HCT116 (cell line): ENCODE results near the gene ATP6V1B1. TPM values are rescaled to one million over a fixed set of nuclear protein-coding genes. Genes with fewer than 3 reads are reported as not detected.

Source experiments
- ATAC-seq: fragments of 200-7000 bp; cut with Tn5 transposase; 2 replicates; pipeline ENCODE4 v1.9.1; 2020; ENCODE audit warnings: mild to moderate bottlenecking, moderate library complexity
- BruUV-seq: library from RNA; stranded (reverse); fragments of 400-500 nt; replicated peaks from 2 replicates; lab custom pipeline; 2021; lab: Mats Ljungman, UMichigan
- CTCF ChIA-PET: fragments of 300-600 bp; sonication (Branson Sonifier 250); formaldehyde crosslinking; loops from one replicate; lab custom pipeline; 2021; ENCODE audit warnings: antibody characterized with exemption; lab: Charles Lee
- POLR2A ChIA-PET: fragments of 300-600, 350-600 bp; sonication (Branson Sonifier 250); formaldehyde crosslinking; loops from one replicate; lab custom pipeline; 2021; ENCODE audit warnings: antibody characterized with exemption; lab: Charles Lee
- RAD21 ChIA-PET, 2 experiments: fragments of 300-600 bp; sonication (Branson Sonifier 250); formaldehyde crosslinking; loops; one replicate each; lab custom pipeline; 2023; ENCODE audit warnings: low total read pairs in 2 of 2; ENCODE audit not compliant: uncharacterized antibody in 2 of 2, unreplicated experiment in 2 of 2, low non-redundant PET in 1 of 2; lab: Charles Lee
- DNase-seq: peaks from one replicate; pipeline ENCODE4 v3.0.0-alpha.2; 2010; ENCODE audit warnings: low read depth, low spot score
- H2AFZ ChIP-seq: fragments of 200-600 bp; shearing (Covaris generic), sonication (generic); 2 replicates; pipeline ENCODE4 v1.6.1; 2017; ENCODE audit warnings: low read depth, mixed run types, mixed read lengths, antibody characterized with exemption, low read length; ENCODE audit not compliant: poor library complexity, severe bottlenecking
- H3K27ac ChIP-seq: 2 replicates; pipeline ENCODE4 v1.5.1; 2012; ENCODE audit warnings: low read depth, low read length
- H3K27me3 ChIP-seq: fragments of 200-600 bp; sonication (generic); 2 replicates; pipeline ENCODE4 v1.6.1; 2016; ENCODE audit warnings: mixed run types, low read length, mixed read lengths; ENCODE audit not compliant: insufficient read depth
- H3K36me3 ChIP-seq, 2 experiments: fragments of 200-500 bp in 1 of 2; fragments of 200-600 bp in 1 of 2; sonication (Bioruptor generic) in 1 of 2; sonication (generic) in 1 of 2; 2 replicates each; pipeline versions ENCODE4 v1.5.1 to v1.6.1; 2014 to 2016; ENCODE audit warnings: low read length in 2 of 2, inconsistent platforms in 1 of 2, mixed read lengths in 1 of 2, mixed run types in 1 of 2; ENCODE audit not compliant: insufficient read depth in 2 of 2, control insufficient read depth in 1 of 2
- H3K4me1 ChIP-seq, 2 experiments: fragments of 200-600 bp in 1 of 2; sonication (generic) in 1 of 2; 2 replicates each; pipeline versions ENCODE4 v1.5.1 to v1.6.1; 2012 to 2017; ENCODE audit warnings: low read length in 2 of 2, inconsistent platforms in 1 of 2, mild to moderate bottlenecking in 1 of 2, mixed read lengths in 1 of 2, mixed run types in 1 of 2, moderate library complexity in 1 of 2; ENCODE audit not compliant: insufficient read depth in 2 of 2, control insufficient read depth in 1 of 2
- H3K4me2 ChIP-seq: fragments of 200-600 bp; sonication (generic); 2 replicates; pipeline ENCODE4 v1.6.1; 2017; ENCODE audit warnings: mixed run types, low read length, mixed read lengths
- H3K4me3 ChIP-seq, 2 experiments: fragments of 200-600 bp in 1 of 2; sonication (generic) in 1 of 2; replicated peaks in 1 of 2; 2 replicates each; pipeline ENCODE4 v1.5.1; 2011 to 2016; ENCODE audit warnings: low read length in 2 of 2, control low read depth in 1 of 2, low read depth in 1 of 2, mild to moderate bottlenecking in 1 of 2, mixed read lengths in 1 of 2, mixed run types in 1 of 2
- H3K79me2 ChIP-seq: fragments of 200-600 bp; sonication (generic); 2 replicates; pipeline ENCODE4 v1.6.1; 2017; ENCODE audit warnings: mild to moderate bottlenecking, mixed run types, low read length, moderate library complexity, mixed read lengths; ENCODE audit not compliant: insufficient read depth
- H3K9ac ChIP-seq: fragments of 200-600 bp; sonication (generic); 2 replicates; pipeline ENCODE4 v1.6.1; 2016; ENCODE audit warnings: low read length, mixed read lengths
- H3K9me2 ChIP-seq: fragments of 200-600 bp; sonication (generic), shearing (Covaris generic); 2 replicates; pipeline ENCODE4 v1.6.1; 2017; ENCODE audit warnings: mixed run types, mild to moderate bottlenecking, moderate library complexity; ENCODE audit not compliant: insufficient read depth
- H3K9me3 ChIP-seq, 2 experiments: fragments of 200-500 bp in 1 of 2; fragments of 200-600 bp in 1 of 2; sonication (Bioruptor generic) in 1 of 2; sonication (generic) in 1 of 2; 2 replicates each; pipeline ENCODE4 v1.6.1; 2014 to 2017; ENCODE audit warnings: low read length in 2 of 2, mixed read lengths in 2 of 2, inconsistent platforms in 1 of 2, low read depth in 1 of 2, mild to moderate bottlenecking in 1 of 2, mixed run types in 1 of 2, moderate library complexity in 1 of 2; ENCODE audit not compliant: control insufficient read depth in 1 of 2, insufficient read depth in 1 of 2
- H4K20me1 ChIP-seq: fragments of 200-600 bp; sonication (generic), shearing (Covaris generic); 2 replicates; pipeline ENCODE4 v1.6.1; 2017; ENCODE audit warnings: mixed run types, mild to moderate bottlenecking, moderate library complexity; ENCODE audit not compliant: insufficient read depth
- CBX3 ChIP-seq: IDR thresholded peaks from 2 replicates; pipeline ENCODE4 v1.6.1; 2012; ENCODE audit warnings: low read depth
- EGR1 ChIP-seq: IDR thresholded peaks from 2 replicates; pipeline ENCODE4 v1.6.1; 2012; ENCODE audit warnings: low read depth
- ELF1 ChIP-seq: IDR thresholded peaks from 2 replicates; pipeline ENCODE4 v1.6.1; 2012; ENCODE audit warnings: low read depth, borderline replicate concordance
- EZH2phosphoT487 ChIP-seq: fragments of 200-600 bp; IDR thresholded peaks from 2 replicates; pipeline ENCODE4 v1.6.1; 2018; ENCODE audit warnings: antibody characterized with exemption, borderline replicate concordance
- JUND ChIP-seq: IDR thresholded peaks from 2 replicates; pipeline ENCODE4 v1.6.1; 2012
- MAX ChIP-seq: IDR thresholded peaks from 2 replicates; pipeline ENCODE4 v1.6.1; 2012
- POLR2A ChIP-seq: IDR thresholded peaks from 2 replicates; pipeline ENCODE4 v1.7.0; 2011; ENCODE audit warnings: borderline replicate concordance; ENCODE audit not compliant: insufficient read depth, insufficient read length; ENCODE audit errors: extremely low read depth
- POLR2AphosphoS5 ChIP-seq: IDR thresholded peaks from 2 replicates; pipeline ENCODE4 v1.6.1; 2011; ENCODE audit warnings: mild to moderate bottlenecking, low read depth, low read length, moderate library complexity
- RAD21 ChIP-seq: IDR thresholded peaks from 2 replicates; pipeline ENCODE4 v1.6.1; 2012; ENCODE audit warnings: low read depth, mild to moderate bottlenecking
- SIN3A ChIP-seq: IDR thresholded peaks from 2 replicates; pipeline ENCODE4 v1.6.1; 2012; ENCODE audit warnings: low read depth
- SRF ChIP-seq: IDR thresholded peaks from 2 replicates; pipeline ENCODE4 v1.6.1; 2012; ENCODE audit warnings: low read depth
- ZNF274 ChIP-seq: fragments of 200-500 bp; sonication (Bioruptor generic); IDR thresholded peaks from 2 replicates; pipeline ENCODE4 v1.6.1; 2014; ENCODE audit warnings: mild to moderate bottlenecking, low read depth, low read length, inconsistent platforms
- intact Hi-C: fragments of 100-400 bp; cut with micrococcal nuclease; formaldehyde crosslinking; loops from 2 replicates; pipeline ENCODE4 v1.10.0; 2022
- total RNA-seq: library from RNA; stranded (reverse); gene quantifications from one replicate; pipeline ENCODE4 v1.2.1, GENCODE V29; 2021; ENCODE audit not compliant: unreplicated experiment

ATP6V1B1 gene
- total RNA-seq, 1 experiment from 2014 or later: 0.74 TPM

GRCh38 chr2:70979180-70979488 is 43.4 kb downstream of the ATP6V1B1 start:
- Histone ChIP-seq H3K4me2 (no peak overlapping the region), H2AFZ (no peak overlapping the region), H3K4me3 (no peak overlapping the region), H3K9me3 (no peaks in the 10 kb centered on the region), H3K79me2 (no peaks in the 10 kb centered on the region), H3K9me2 (no peaks in the 10 kb centered on the region), H3K27ac (no peak overlapping the region), H3K27me3 (no peaks in the 10 kb centered on the region), H3K9ac (no peak overlapping the region), H3K4me1 (peaks cover 7 to 21% of the 10 kb centered on the region in 2 experiments; a peak in 3 of 4 replicates), H4K20me1 (no peaks in the 10 kb centered on the region), H3K36me3 (no peaks in the 10 kb centered on the region; a peak in 1 of 4 replicates)
- ChIA-PET CTCF (no interaction called here), POLR2A (no interaction called here), RAD21 (no interaction called here)
- DNase-seq (no peak), ATAC-seq (no peak)
- TF ChIP-seq EGR1: no peak
- no peak for TF ChIP-seq POLR2A
- TF ChIP-seq EZH2phosphoT487: no peak
- no peak for TF ChIP-seq JUND
- TF ChIP-seq RAD21: no peak
- TF ChIP-seq SRF: no peak
- no peak for TF ChIP-seq ELF1
- TF ChIP-seq POLR2AphosphoS5: no peak
- intact Hi-C loops: no loop called here
- no TSS peak for BruUV-seq

- Histone ChIP-seq H2AFZ (no peak overlapping the region), H3K4me3 (no peak overlapping the region), H3K79me2 (no peaks in the 10 kb centered on the region)
- CTCF ChIA-PET: no interaction called here
- no peak for ATAC-seq
- RAD21 ChIA-PET: no interaction called here
- POLR2A ChIA-PET: no interaction called here
- no TSS peak for BruUV-seq
- TF ChIP-seq POLR2A (no peak), SRF (no peak), ZNF274 (no peak), SIN3A (no peak), MAX (no peak), EZH2phosphoT487 (no peak), CBX3 (no peak)
- TF ChIP-seq, all 23 proteins: peak for 0
- Histone ChIP-seq H3K9ac (no peak overlapping the region), H3K4me1 (peaks cover 7 to 23% of the 10 kb centered on the region in 2 experiments; a peak in 3 of 4 replicates), H3K27ac (no peak overlapping the region), H3K9me2 (no peaks in the 10 kb centered on the region), H3K27me3 (no peaks in the 10 kb centered on the region), H3K9me3 (no peaks in the 10 kb centered on the region), H3K4me2 (no peak overlapping the region), H4K20me1 (no peaks in the 10 kb centered on the region), H3K36me3 (no peaks in the 10 kb centered on the region; a peak in 1 of 4 replicates)
- DNase-seq: no peak
- intact Hi-C loops: no loop called here
Measured at GRCh38 chr2:70979626-70980025, 43.9 kb downstream of the ATP6V1B1 start.
